VCaP (cell line): ENCODE results near the gene GCM1.

Experiments
- H3K27ac ChIP-seq: fragments of 450-650 bp; 2 replicates; pipeline ENCODE4 v1.5.1; 2017
- CTCF ChIP-seq: fragments of 450-650 bp; conservative IDR thresholded peaks from 2 replicates; pipeline ENCODE4 v1.5.1; 2017; ENCODE audit warnings: mild to moderate bottlenecking, moderate library complexity

GCM1 gene

GRCh38 chr6:53086302-53086701 is 62.3 kb downstream of the GCM1 start:
- H3K27ac ChIP-seq, result peak overlapping the region; percentile 74

GRCh38 chr6:53080813-53081212 is 67.8 kb downstream of the GCM1 start:
- no peak overlapping the region for H3K27ac ChIP-seq
- TF ChIP-seq CTCF, result no peak

More at GRCh38 chr6:53086302-53086701, 62.3 kb downstream of the GCM1 start:
- no peak for TF ChIP-seq CTCF
